Measurements from ENCODE around the gene VDR.

- TF ChIP-seq CTCF (IDR thresholded peaks at IDR 0.05) (no peak), POLR2AphosphoS5 (IDR thresholded peaks at IDR 0.05) (no peak)
These were observed 5.2 kb upstream of the VDR start for GRCh38 chr12:47909839-47910465.
